HG03097 (cell line): Measurements from ENCODE around the gene ANKRD35.
"Not testable (repeated sequence)": the region's sequence is repeated elsewhere in the genome, so short reads cannot be mapped to it uniquely, and the experiment has no call there.

Experiments
- ATAC-seq: cut with Tn5 transposase; IDR thresholded peaks from one replicate; pipeline ENCODE4 v1.9.1; 2021; ENCODE audit not compliant: unreplicated experiment, low FRiP score

The ANKRD35 gene

DNA sequence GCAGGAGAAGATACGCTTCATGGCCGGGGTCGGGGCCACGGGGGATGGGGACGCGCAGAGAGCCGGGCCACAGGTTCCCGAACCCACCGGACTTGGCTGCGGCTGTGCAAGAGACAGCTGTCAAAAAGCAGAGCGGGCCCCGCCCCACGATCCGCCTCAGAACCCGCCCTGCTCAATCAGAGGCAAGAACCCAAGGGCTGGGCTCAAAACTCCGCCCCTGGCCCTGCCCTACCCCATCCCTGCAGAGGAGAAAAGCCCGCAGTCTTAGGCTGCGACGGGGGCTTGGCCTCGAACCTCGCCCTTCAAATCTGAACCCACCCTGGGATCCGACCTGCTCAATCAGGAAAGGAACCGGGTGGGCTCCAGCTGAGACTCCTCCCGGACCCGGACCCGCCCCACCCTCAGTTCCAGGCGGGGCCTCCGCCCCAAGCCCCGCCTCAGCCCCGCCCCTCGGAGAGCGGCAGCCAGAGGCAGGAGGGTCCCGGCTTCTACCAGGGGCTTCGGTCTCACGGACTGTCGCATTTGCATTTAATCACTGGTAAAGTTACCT is at the start of gene ANKRD35:
ANKRD35 (minus strand) TSS at position 129 of the 550 bp plus-strand sequence; CDS start at position 21, 108 bp downstream.
- ATAC-seq = peak; percentile 97

DNA sequence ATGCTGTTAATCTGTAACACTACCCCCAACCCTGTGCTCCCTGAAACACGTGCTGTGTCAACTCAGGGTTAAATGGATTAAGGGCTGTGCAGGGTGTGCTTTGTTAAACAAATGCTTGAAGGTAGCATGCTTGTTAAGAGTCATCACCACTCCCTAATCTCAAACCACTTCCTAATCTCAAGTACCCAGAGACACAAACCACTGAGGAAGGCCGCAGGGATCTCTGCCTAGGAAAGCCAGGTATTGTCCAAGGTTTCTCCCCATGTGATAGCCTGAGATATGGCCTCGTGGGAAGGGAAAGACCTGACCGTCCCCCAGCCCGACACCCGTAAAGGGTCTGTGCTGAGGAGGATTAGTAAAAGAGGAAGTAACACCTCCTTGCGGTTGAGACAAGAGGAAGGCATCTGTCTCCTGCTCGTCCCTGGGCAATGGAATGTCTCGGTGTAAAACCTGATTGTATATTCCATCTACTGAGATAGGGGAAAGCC is 46.9 kb upstream of the ANKRD35 start:
- not testable (repeated sequence) for ATAC-seq

- no peak for ATAC-seq
Measured at GRCh38 chr1:145927916-145928643, 42.4 kb upstream of the ANKRD35 start.

DNA sequence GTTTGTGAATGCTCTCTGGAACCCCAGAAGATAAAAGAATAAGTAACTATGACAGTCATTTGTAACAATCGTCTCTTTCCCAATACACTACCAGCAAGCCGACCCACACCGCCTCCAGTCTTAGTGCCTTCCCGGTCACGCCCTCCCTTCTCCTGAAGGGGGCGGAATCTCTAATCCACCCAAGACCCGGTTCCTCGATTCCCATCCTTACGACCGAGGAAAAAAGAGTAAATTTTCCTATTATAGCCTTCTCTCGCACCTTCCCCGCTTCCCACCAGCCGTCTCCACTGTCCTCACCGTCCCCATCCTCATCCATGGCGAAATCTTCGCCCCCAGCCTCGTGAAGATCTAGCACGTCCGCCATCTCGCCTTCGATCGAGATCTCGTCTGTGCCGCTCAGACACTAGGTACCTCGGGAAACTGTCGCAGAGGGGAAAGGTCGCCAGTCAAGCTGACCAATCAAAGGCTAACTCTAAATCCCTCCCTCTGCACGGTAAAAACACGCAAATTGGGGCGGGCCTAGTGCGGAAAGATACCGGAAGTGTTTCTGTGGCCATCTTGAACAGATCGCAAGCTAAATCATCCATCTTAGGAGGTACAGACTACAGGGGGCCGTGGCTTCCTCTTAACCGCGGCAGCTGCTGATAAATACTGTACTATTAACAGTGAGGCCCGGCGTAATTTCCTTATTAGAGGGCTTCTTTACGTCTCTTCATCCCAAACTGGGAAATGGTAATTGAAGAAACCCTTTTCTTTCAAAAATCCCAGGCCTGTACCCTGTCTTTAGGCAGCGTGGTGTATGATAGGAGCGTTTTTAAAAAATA is 41.6 kb upstream of the ANKRD35 start, which contains the start of gene RBM8A:
RBM8A (minus strand) TSS at position 422 of the 824 bp plus-strand sequence; CDS start at position 364, 58 bp downstream.
- peak; percentile 97 for ATAC-seq

GRCh38 chr1:145926686-145927062 is 41.0 kb upstream of the ANKRD35 start:
- no peak for ATAC-seq

DNA sequence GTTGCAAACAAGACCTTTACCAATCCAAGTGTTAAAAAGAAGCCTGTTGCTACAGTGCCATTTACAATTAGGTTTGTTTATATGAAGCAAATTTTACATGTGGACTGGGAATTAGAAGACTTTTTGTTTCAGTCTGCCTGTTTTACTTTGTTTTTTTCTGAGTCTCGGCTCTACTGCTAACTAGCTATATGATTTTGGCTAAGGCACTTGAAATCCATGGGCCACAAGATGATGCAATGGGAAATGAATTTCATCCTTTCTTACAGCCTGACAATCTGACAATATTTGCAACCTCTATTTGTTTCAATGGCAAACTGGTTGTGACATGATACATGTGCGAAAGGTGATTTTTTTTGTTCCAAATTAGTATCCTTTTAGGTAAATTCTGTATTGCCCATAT is 36.6 kb upstream of the ANKRD35 start:
- ATAC-seq = no peak

GRCh38 chr1:145920297-145920696 is 34.6 kb upstream of the ANKRD35 start:
- ATAC-seq = not testable (repeated sequence)

DNA sequence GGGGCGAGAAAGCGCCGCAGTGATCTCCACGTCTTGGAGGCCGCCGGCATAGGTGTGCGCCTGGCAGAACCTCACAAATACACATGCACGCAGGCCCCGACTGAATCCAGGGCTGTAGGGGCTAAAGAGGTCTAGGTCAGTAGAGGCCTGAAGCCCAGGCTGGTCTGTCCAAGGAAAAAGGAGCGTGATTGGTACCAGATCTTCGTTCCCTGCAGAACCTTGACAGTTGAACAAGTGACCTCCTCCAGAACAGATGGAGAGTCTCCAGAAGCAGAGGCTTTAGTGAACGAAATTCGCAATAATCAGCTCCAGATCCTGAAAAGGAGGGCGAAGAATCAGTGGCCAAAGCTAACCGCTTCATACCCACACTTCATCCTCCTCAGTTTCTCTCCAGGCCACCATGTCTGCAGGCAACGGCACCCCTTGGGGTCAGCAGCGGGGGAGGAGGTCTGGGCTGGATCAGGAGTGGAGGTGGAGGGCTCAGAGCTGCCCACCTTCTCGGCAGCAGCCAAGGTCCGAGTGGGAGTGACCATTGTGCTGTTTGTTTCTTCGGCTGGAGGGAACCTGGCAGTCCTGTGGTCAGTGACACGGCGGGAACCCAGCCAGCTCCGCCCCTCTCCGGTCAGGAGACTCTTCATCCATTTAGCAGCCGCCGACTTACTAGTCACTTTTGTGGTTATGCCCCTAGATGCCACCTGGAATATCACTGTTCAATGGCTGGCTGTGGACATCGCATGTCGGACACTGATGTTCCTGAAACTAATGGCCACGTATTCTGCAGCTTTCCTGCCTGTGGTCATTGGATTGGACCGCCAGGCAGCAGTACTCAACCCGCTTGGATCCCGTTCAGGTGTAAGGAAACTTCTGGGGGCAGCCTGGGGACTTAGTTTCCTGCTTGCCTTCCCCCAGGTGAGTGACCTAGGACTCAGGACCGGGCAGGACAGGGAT is 33.6 kb upstream of the ANKRD35 start:
- ATAC-seq = peak; percentile 18

- peak; percentile 74 for ATAC-seq
Measured at GRCh38 chr1:145918144-145918991, 32.7 kb upstream of the ANKRD35 start, which contains the start of gene PEX11B. PEX11B (minus strand) TSS chr1:145918717; CDS start chr1:145918688, 29 bp downstream.

DNA sequence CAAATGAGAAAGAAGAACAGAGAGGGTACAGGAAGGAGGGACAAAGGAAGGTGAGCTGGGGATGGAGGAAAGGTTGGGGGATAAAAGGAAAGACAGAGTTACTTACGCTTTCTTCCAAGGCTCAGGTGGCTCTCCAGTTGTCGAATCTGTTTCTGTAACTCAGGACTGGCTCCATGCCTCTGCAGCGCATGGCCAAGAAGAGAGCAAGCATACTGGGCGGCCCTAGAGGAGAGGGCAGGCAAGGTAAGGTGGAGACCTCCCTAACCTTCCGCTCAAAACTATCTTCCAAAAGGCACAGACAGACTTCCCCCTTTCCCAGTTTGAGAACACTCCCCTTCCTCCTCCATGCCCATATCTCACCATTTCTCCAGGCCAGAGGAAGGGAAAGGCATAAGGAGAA is 31.9 kb upstream of the ANKRD35 start:
- no peak for ATAC-seq

- no peak for ATAC-seq
Measured at GRCh38 chr1:145916745-145917144, 31.1 kb upstream of the ANKRD35 start.

DNA sequence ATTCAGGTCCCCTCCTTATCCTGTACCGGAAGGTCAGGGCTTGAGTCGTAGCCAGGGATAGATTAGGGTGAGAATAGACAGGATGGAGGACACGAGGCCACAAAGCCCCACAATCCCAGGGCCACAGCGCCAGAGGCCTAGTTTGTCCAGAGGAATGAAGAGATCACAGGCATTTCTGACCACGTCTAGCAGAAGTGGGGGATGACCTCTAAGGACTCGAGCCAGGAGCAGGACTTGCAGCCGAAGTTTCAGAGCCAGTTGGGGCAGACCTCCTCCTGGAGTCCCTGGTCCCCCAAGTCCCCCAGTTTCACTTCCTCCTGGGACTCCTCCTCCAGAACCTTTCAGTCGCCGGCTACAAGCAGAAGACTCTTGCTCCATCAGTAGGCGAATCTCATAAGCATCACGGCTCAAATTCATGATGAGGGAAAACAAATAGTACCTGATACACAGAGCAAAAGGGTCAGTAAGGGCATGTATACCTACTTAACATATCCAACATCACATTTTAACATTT is 26.5 kb upstream of the ANKRD35 start:
- no peak for ATAC-seq

GRCh38 chr1:145908653-145909052 is 23.0 kb upstream of the ANKRD35 start:
- ATAC-seq = no peak

- no peak for ATAC-seq
Measured at GRCh38 chr1:145906954-145907753, 21.5 kb upstream of the ANKRD35 start.

- ATAC-seq = no peak
Measured at GRCh38 chr1:145901312-145902021, 15.8 kb upstream of the ANKRD35 start.

- ATAC-seq = no peak
Measured at GRCh38 chr1:145898756-145899155, 13.1 kb upstream of the ANKRD35 start.

- ATAC-seq = no peak
Measured at GRCh38 chr1:145897969-145898368, 12.3 kb upstream of the ANKRD35 start.
